A375 (cell line): ENCODE measurements around the gene TMEM130. TPM values are rescaled to one million over a fixed set of nuclear protein-coding genes. Genes with fewer than 3 reads are reported as not detected.
A peak's percentile ranks its signal among the peaks of the same experiment; 100 is the strongest.

ENCODE experiments used
- small RNA-seq: library from RNA; depleted of rRNA; stranded (forward); fragments of <200 nt; gene quantifications from one replicate; pipeline ENCODE3, GENCODE V24; 2014
- total RNA-seq: library from RNA; depleted of rRNA; stranded (reverse); fragments of >200 nt; shearing (Covaris generic); gene quantifications from 2 replicates; pipeline ENCODE4 v1.2.3, GENCODE V29; 2014; rRNA removed

Gene TMEM130, protein sequence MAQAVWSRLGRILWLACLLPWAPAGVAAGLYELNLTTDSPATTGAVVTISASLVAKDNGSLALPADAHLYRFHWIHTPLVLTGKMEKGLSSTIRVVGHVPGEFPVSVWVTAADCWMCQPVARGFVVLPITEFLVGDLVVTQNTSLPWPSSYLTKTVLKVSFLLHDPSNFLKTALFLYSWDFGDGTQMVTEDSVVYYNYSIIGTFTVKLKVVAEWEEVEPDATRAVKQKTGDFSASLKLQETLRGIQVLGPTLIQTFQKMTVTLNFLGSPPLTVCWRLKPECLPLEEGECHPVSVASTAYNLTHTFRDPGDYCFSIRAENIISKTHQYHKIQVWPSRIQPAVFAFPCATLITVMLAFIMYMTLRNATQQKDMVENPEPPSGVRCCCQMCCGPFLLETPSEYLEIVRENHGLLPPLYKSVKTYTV
- 0.15 and 0.19 TPM in 2 replicates for total RNA-seq

DNA sequence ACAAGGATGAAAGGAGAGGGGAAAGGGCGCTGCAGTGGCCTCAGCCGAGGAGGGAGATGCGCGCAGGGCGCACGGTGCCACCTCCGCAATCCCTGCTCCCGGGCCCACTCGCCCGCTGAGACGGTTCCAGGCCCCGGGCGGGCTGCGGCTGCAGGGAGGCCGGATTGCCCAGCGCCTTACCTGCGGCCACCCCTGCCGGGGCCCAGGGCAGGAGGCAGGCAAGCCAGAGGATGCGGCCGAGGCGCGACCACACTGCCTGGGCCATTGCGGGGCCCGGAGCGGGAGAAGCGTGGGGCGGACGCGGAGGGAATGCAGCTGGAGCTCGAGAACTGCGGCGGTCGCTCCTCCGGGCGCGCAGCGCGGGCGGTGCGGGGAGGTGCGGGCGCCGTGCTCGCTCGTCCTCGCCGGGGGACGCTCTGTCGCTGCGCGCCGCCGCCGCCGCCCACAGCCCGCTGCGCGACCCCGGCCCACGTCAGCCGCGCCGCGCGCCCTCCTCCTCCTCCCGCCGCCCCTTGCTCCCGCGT, at the start of gene TMEM130:
Gene TMEM130 (minus strand): TSS at position 418 of the 524 bp plus-strand sequence. CDS start 153 bp downstream, at position 265.

DNA sequence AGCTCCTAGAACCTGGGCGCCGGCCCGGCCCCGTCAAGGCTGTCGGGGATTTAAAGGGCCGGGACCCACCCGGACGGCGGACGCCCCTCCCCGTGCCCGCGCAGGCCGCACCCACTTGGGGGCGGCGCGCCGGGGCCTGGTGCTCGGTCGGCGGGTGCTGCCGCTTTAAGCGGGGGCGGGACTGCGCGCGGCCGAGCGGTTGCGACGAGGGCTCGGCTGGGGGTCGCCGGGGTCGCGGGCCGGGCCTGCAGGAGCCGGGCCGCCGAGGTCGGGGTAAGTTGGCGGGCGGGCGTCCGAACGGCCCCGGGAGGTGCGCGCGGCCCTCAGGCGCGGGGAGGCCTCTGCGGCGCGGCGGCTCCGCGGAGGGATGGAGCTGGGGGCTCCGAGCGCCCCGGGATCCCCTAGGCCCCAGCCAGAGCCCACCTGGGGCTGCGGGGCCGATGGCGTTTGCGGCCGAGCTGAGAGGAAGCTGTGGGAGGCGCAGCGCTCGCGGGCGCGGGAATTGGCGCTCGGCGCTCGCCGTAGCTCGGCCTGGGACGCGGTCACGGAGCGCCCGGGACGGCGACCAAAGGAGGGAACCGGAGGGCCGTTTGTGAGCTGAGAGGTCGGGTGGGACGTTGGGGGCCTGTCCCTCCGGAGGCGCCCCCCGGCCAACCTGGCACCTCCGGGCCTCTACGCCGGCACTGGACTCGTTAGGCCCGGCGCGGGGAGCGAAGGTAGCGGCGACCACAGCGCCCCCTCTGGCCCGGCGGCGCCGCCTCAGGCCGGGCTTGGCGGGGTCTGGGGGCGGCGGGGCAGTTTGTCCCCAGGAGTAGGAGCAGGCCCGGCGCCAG, 8.8 kb upstream of the TMEM130 start, which contains the start of gene TRRAP:
Gene TRRAP (plus strand): TSS at position 168 of the 833 bp plus-strand sequence. CDS start 2,619 bp downstream, outside the sequence.

Small RNA genes within 50 kb of the gene (small RNA-seq; reads per million reads assigned to genes)
- gene MIR3609, result 274 reads per million, percentile 97 among the genes with 10 or more reads in this experiment

Other genes starting within 250 kb of the TMEM130 start
- gene TRRAP, start 8.5 kb upstream of the TMEM130 start, total RNA-seq, result 19.4 and 21.8 TPM in 2 replicates